ENCODE results near the gene C1orf21. TPM values are rescaled to one million over a fixed set of nuclear protein-coding genes. Genes with fewer than 3 reads are reported as not detected.

Gene C1orf21
- total and polyA plus RNA-seq, 2 of the 4 experiments (the other 2 are of a cell fraction): 6.4 to 9.9 TPM

GRCh38 chr1:184617433-184618029 lies 230.7 kb downstream of the C1orf21 start:
- Histone ChIP-seq H4K8ac (ENCODE audit: low read depth in 2 of 2, low read length in 2 of 2) (no peak overlapping the region), H4K5ac (ENCODE audit: low read depth, low read length) (no peak overlapping the region), H3K9ac (ENCODE audit: low read depth, low read length) (no peak overlapping the region), H2BK120ac (ENCODE audit: low read depth, low read length) (no peak overlapping the region), H3K4me2 (ENCODE audit: low read depth, low read length) (no peak overlapping the region), H3K18ac (ENCODE audit: low read depth, low read length) (no peak overlapping the region), H2BK5ac (ENCODE audit: low read depth, low read length, poor library complexity, severe bottlenecking) (no peak overlapping the region), H3K4me1 (ENCODE audit: control insufficient read depth, insufficient read depth, low read length) (peaks cover 10% of the 10 kb centered on the region), H3K56ac (ENCODE audit: extremely low read depth, insufficient read depth, low read length) (no peak overlapping the region), H2AK5ac (ENCODE audit: low read depth, low read length) (no peak overlapping the region), H3K23ac (ENCODE audit: low read depth, low read length) (no peak overlapping the region), H3K4me3 (ENCODE audit: insufficient read depth, low read depth, low read length) (no peak overlapping the region), H3K4ac (ENCODE audit: low read depth, low read length) (no peak overlapping the region), H2BK20ac (ENCODE audit: low read depth, low read length) (no peak overlapping the region), H2BK15ac (ENCODE audit: low read depth, low read length) (no peak overlapping the region), H3K27me3 (ENCODE audit: control insufficient read depth, insufficient read depth, low read length) (no peaks in the 10 kb centered on the region), H3K14ac (replicated peaks; ENCODE audit: low read depth, low read length) (no peak overlapping the region), H2AFZ (replicated peaks; ENCODE audit: low read length, poor library complexity) (no peak overlapping the region), H3K27ac (ENCODE audit: insufficient read depth, low read length) (no peak overlapping the region), H4K91ac (ENCODE audit: insufficient read depth, low read depth, low read length) (no peak overlapping the region), H3K9me1 (ENCODE audit: insufficient read depth, low read length) (peaks cover 12% of the 10 kb centered on the region; the same call in 1 of the 2 replicates), H3K9me3 (ENCODE audit: control insufficient read depth, insufficient read depth, low read length) (no peaks in the 10 kb centered on the region), H3K36me3 (ENCODE audit: control insufficient read depth, insufficient read depth, low read length) (no peaks in the 10 kb centered on the region), H2AK9ac (replicated peaks; ENCODE audit: low read depth, low read length, poor library complexity) (no peak overlapping the region), H3K79me1 (ENCODE audit: low read depth in 1 of 2, low read length in 2 of 2) (no peaks in the 10 kb centered on the region), H4K20me1 (ENCODE audit: insufficient read depth, low read length) (no peaks in the 10 kb centered on the region)
- ChIA-PET POLR2A (ENCODE audit: unreplicated experiment) (no interaction called here), CTCF (no interaction called here)
- DNase-seq (no peak), ATAC-seq (ENCODE audit: low read depth) (no peak)
- BruUV-seq (replicated peaks): no TSS peak
- dilution Hi-C loops (cut with HindIII; ENCODE audit: low sequenced_read_pairs, unreplicated experiment): no loop called here
- intact Hi-C loops (cut with micrococcal nuclease): no loop called here
- in situ Hi-C loops (cut with MboI; ENCODE audit: low sequenced_read_pairs): no loop called here
- TF ChIP-seq BHLHE40 (IDR thresholded peaks at IDR 0.05; ENCODE audit: low read depth, low read length): no peak
- no peak for TF ChIP-seq FOS (IDR thresholded peaks at IDR 0.05; ENCODE audit: low read depth, low read length)
- TF ChIP-seq SMC3 (IDR thresholded peaks at IDR 0.05; ENCODE audit: low read depth, low read length): no peak
- no peak for TF ChIP-seq MAFK (IDR thresholded peaks at IDR 0.05; ENCODE audit: low read depth, low read length)
- TF ChIP-seq NFE2L2 (IDR thresholded peaks at IDR 0.05; ENCODE audit: low read depth, low read length): no peak
- no peak for TF ChIP-seq RAD21 (IDR thresholded peaks at IDR 0.05; ENCODE audit: low read length)
- TF ChIP-seq MXI1 (IDR thresholded peaks at IDR 0.05; ENCODE audit: borderline replicate concordance, low read depth, low read length): no peak
- TF ChIP-seq RFX5 (IDR thresholded peaks at IDR 0.05; ENCODE audit: low read depth, low read length): no peak
- no peak for TF ChIP-seq USF2 (IDR thresholded peaks at IDR 0.05; ENCODE audit: low read depth, low read length)
- no CpG with 5 or more reads among the region's 3 CpGs for WGBS, 2 experiments (ENCODE audit: extremely low coverage in 2 of 2, insufficient read length in 1 of 2)
